A549 (cell line): ENCODE data around the gene OR5D16.
"Not testable (repeated sequence)": the region's sequence is repeated elsewhere in the genome, so short reads cannot be mapped to it uniquely, and the experiment has no call there.

Experiments
- CEBPB ChIP-seq, 2 experiments: fragments of >200 bp in 1 of 2; sonication (Bioruptor Twin) in 1 of 2; formaldehyde crosslinking in 1 of 2; IDR thresholded peaks; 2 replicates each; pipeline ENCODE4 v1.6.1; 2012 to 2016
- KDM5A ChIP-seq: fragments of 200-600 bp; sonication (generic); IDR thresholded peaks from 2 replicates; pipeline ENCODE4 v1.6.1; 2016; ENCODE audit warnings: antibody characterized with exemption, mild to moderate bottlenecking
- MAX ChIP-seq: IDR thresholded peaks from 2 replicates; pipeline ENCODE4 v1.6.1; 2012
- POLR2A ChIP-seq: IDR thresholded peaks from 2 replicates; pipeline ENCODE4 v1.6.1; 2012; ENCODE audit warnings: mild to moderate bottlenecking, low read length
- RAD21 ChIP-seq, 2 experiments: fragments of >200 bp in 1 of 2; sonication (Bioruptor Twin) in 1 of 2; formaldehyde crosslinking in 1 of 2; IDR thresholded peaks in 1 of 2; conservative IDR thresholded peaks in 1 of 2; 2 replicates in 1 of 2; 3 replicates in 1 of 2; pipeline ENCODE4 v1.6.1; 2012 to 2018; ENCODE audit warnings: inconsistent platforms in 1 of 2
- TF ChIP-seq, protein P1 (sequence below): fragments of >200 bp; sonication (Bioruptor Twin); formaldehyde crosslinking; IDR thresholded peaks from 3 replicates; pipeline ENCODE4 v1.5.1; 2016
- TF ChIP-seq, protein P2 (sequence below): fragments of 450-650 bp; IDR thresholded peaks from 2 replicates; pipeline ENCODE4 v1.6.1; 2014; ENCODE audit warnings: antibody characterized with exemption

- not testable (repeated sequence) for TF ChIP-seq POLR2A; MAX; CEBPB (IDR thresholded peaks at IDR 0.05); RAD21 (conservative IDR thresholded peaks at IDR 0.05 in 1 of 2, IDR thresholded peaks at IDR 0.05 in 1 of 2); KDM5A
- TF ChIP-seq, protein P1, sequence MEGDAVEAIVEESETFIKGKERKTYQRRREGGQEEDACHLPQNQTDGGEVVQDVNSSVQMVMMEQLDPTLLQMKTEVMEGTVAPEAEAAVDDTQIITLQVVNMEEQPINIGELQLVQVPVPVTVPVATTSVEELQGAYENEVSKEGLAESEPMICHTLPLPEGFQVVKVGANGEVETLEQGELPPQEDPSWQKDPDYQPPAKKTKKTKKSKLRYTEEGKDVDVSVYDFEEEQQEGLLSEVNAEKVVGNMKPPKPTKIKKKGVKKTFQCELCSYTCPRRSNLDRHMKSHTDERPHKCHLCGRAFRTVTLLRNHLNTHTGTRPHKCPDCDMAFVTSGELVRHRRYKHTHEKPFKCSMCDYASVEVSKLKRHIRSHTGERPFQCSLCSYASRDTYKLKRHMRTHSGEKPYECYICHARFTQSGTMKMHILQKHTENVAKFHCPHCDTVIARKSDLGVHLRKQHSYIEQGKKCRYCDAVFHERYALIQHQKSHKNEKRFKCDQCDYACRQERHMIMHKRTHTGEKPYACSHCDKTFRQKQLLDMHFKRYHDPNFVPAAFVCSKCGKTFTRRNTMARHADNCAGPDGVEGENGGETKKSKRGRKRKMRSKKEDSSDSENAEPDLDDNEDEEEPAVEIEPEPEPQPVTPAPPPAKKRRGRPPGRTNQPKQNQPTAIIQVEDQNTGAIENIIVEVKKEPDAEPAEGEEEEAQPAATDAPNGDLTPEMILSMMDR: not testable (repeated sequence)
- TF ChIP-seq, protein P2, sequence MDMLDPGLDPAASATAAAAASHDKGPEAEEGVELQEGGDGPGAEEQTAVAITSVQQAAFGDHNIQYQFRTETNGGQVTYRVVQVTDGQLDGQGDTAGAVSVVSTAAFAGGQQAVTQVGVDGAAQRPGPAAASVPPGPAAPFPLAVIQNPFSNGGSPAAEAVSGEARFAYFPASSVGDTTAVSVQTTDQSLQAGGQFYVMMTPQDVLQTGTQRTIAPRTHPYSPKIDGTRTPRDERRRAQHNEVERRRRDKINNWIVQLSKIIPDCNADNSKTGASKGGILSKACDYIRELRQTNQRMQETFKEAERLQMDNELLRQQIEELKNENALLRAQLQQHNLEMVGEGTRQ: not testable (repeated sequence)
Measured at GRCh38 chr11:55885481-55885880, 46.9 kb downstream of the OR5D16 start.
